ENCODE data around the gene CNPY1. TPM values are rescaled to one million over a fixed set of nuclear protein-coding genes. Genes with fewer than 3 reads are reported as not detected.
"Not testable (repeated sequence)": the region's sequence is repeated elsewhere in the genome, so short reads cannot be mapped to it uniquely, and the experiment has no call there.

The CNPY1 gene
- total RNA-seq, 8 experiments from 2014 or later: 0.17 to 0.46 (median 0.28) TPM; not detected in 5

- WGBS, 10 experiments: 8 to 100% (median 70%) methylated on average over 1 to 7 of the region's 7 CpGs; no CpG with 5 or more reads in 1 of the 10 experiments
- Histone ChIP-seq H3K4me3 (no peak overlapping the region), H3K4me1 (replicated peaks in 1 of 2) (no peaks in the 10 kb centered on the region), H3K27ac (no peak overlapping the region)
- in situ Hi-C loops (cut with MboI; ENCODE audit: low pct_unique_long_range_greater_than_20kb in 2 of 9, low sequenced_read_pairs in 9 of 9, unreplicated experiment in 9 of 9): no loop called here
- no peak for ATAC-seq (replicated peaks in 6 of 8)
Observed at GRCh38 chr7:155520114-155520513, 26.2 kb downstream of the CNPY1 start.

- ATAC-seq (replicated peaks in 6 of 8); in situ Hi-C loops (cut with MboI; ENCODE audit: low pct_unique_long_range_greater_than_20kb in 2 of 9, low sequenced_read_pairs in 9 of 9, unreplicated experiment in 9 of 9); H3K4me3 ChIP-seq; H3K4me1 ChIP-seq (replicated peaks in 1 of 2); H3K27ac ChIP-seq: not testable (repeated sequence)
- 14 to 100% (median 80%) methylated on average over 1 to 3 of the region's 3 CpGs for WGBS, 10 experiments
Observed at GRCh38 chr7:155519358-155519757, 27.0 kb downstream of the CNPY1 start.

GRCh38 chr7:155518633-155519032, 27.7 kb downstream of the CNPY1 start:
- no peaks in the 10 kb centered on the region for H3K4me1 ChIP-seq (replicated peaks in 1 of 2)
- WGBS, 10 experiments: 0 to 84% (median 66%) methylated on average over 1 to 6 of the region's 7 CpGs; no CpG with 5 or more reads in 2 of the 10 experiments
- in situ Hi-C loops (cut with MboI; ENCODE audit: low pct_unique_long_range_greater_than_20kb in 2 of 9, low sequenced_read_pairs in 9 of 9, unreplicated experiment in 9 of 9): no loop called here

GRCh38 chr7:155517969-155518368, 28.4 kb downstream of the CNPY1 start:
- in situ Hi-C loops (cut with MboI; ENCODE audit: low pct_unique_long_range_greater_than_20kb in 2 of 9, low sequenced_read_pairs in 9 of 9, unreplicated experiment in 9 of 9): no loop called here
- no peak for ATAC-seq (replicated peaks in 6 of 8)

More at GRCh38 chr7:155518633-155519032, 27.7 kb downstream of the CNPY1 start:
- Histone ChIP-seq H3K27ac (no peak overlapping the region), H3K4me3 (no peak overlapping the region)
- no peak for ATAC-seq (replicated peaks in 6 of 8)

GRCh38 chr7:155517452-155517851, 28.9 kb downstream of the CNPY1 start:
- in situ Hi-C loops (cut with MboI; ENCODE audit: low pct_unique_long_range_greater_than_20kb in 2 of 9, low sequenced_read_pairs in 9 of 9, unreplicated experiment in 9 of 9): no loop called here
- 5 to 100% (median 53%) methylated on average over 1 to 8 of the region's 9 CpGs; no CpG with 5 or more reads in 4 of the 10 experiments for WGBS, 10 experiments
- Histone ChIP-seq H3K4me1 (replicated peaks in 1 of 2) (no peaks in the 10 kb centered on the region), H3K4me3 (no peak overlapping the region), H3K27ac (no peak overlapping the region)
- no peak for ATAC-seq (replicated peaks in 6 of 8)

More at GRCh38 chr7:155517969-155518368, 28.4 kb downstream of the CNPY1 start:
- 19 to 100% (median 75%) methylated on average over 1 to 3 of the region's 5 CpGs; no CpG with 5 or more reads in 5 of the 10 experiments for WGBS, 10 experiments
- no peaks in the 10 kb centered on the region for H3K4me1 ChIP-seq (replicated peaks in 1 of 2)
- H3K27ac ChIP-seq: no peak overlapping the region
- no peak overlapping the region for H3K4me3 ChIP-seq

GRCh38 chr7:155516466-155516865, 29.9 kb downstream of the CNPY1 start:
- Histone ChIP-seq H3K4me3 (no peak overlapping the region), H3K27ac (no peak overlapping the region), H3K4me1 (replicated peaks in 1 of 2) (no peaks in the 10 kb centered on the region)
- 58 to 83% (median 73%) methylated on average over 2 to 7 of the region's 12 CpGs; no CpG with 5 or more reads in 7 of the 10 experiments for WGBS, 10 experiments
- in situ Hi-C loops (cut with MboI; ENCODE audit: low pct_unique_long_range_greater_than_20kb in 2 of 9, low sequenced_read_pairs in 9 of 9, unreplicated experiment in 9 of 9): no loop called here
- ATAC-seq (replicated peaks in 6 of 8): no peak

- in situ Hi-C loops (cut with MboI; ENCODE audit: low pct_unique_long_range_greater_than_20kb in 2 of 9, low sequenced_read_pairs in 9 of 9, unreplicated experiment in 9 of 9): no loop called here
- WGBS, 10 experiments: 59 to 80% methylated on average over 1 to 3 of the region's 11 CpGs; no CpG with 5 or more reads in 8 of the 10 experiments
- ATAC-seq (replicated peaks in 6 of 8): no peak
- Histone ChIP-seq H3K4me3 (no peak overlapping the region), H3K4me1 (replicated peaks in 1 of 2) (no peaks in the 10 kb centered on the region), H3K27ac (no peak overlapping the region)
Observed at GRCh38 chr7:155515318-155515717, 31.0 kb downstream of the CNPY1 start.

GRCh38 chr7:155514296-155514695, 32.1 kb downstream of the CNPY1 start:
- WGBS, 10 experiments: 47 to 100% (median 76%) methylated on average over 1 to 6 of the region's 8 CpGs; no CpG with 5 or more reads in 1 of the 10 experiments
- no peak overlapping the region for H3K27ac ChIP-seq
- in situ Hi-C loops (cut with MboI; ENCODE audit: low pct_unique_long_range_greater_than_20kb in 2 of 9, low sequenced_read_pairs in 9 of 9, unreplicated experiment in 9 of 9): no loop called here
- H3K4me1 ChIP-seq (replicated peaks in 1 of 2): peaks cover 0 to 5% of the 10 kb centered on the region in 2 donors
- H3K4me3 ChIP-seq: no peak overlapping the region
- ATAC-seq (replicated peaks in 6 of 8): no peak

GRCh38 chr7:155513543-155514285, 32.6 kb downstream of the CNPY1 start:
- Histone ChIP-seq H3K4me1 (replicated peaks in 1 of 2) (peaks cover 0 to 5% of the 10 kb centered on the region in 2 donors), H3K27ac (no peak overlapping the region), H3K4me3 (no peak overlapping the region)
- in situ Hi-C loops (cut with MboI; ENCODE audit: low pct_unique_long_range_greater_than_20kb in 2 of 9, low sequenced_read_pairs in 9 of 9, unreplicated experiment in 9 of 9): no loop called here
- 27 to 74% (median 63%) methylated on average over 3 to 13 of the region's 13 CpGs for WGBS, 10 experiments
- no peak for ATAC-seq (replicated peaks in 6 of 8)

GRCh38 chr7:155512246-155512887, 34.0 kb downstream of the CNPY1 start:
- no peak for ATAC-seq (replicated peaks in 6 of 8)
- 4 to 50% (median 17%) methylated on average over 2 to 4 of the region's 4 CpGs; no CpG with 5 or more reads in 1 of the 10 experiments for WGBS, 10 experiments
- H3K4me3 ChIP-seq: no peak overlapping the region
- in situ Hi-C loops (cut with MboI; ENCODE audit: low pct_unique_long_range_greater_than_20kb in 2 of 9, low sequenced_read_pairs in 9 of 9, unreplicated experiment in 9 of 9): no loop called here
- peaks cover 0 to 5% of the 10 kb centered on the region in 2 donors for H3K4me1 ChIP-seq (replicated peaks in 1 of 2)
- no peak overlapping the region for H3K27ac ChIP-seq

GRCh38 chr7:155511702-155511996, 34.7 kb downstream of the CNPY1 start:
- Histone ChIP-seq H3K4me3 (no peak overlapping the region), H3K4me1 (replicated peaks in 1 of 2) (peaks cover 0 to 5% of the 10 kb centered on the region in 2 donors), H3K27ac (no peak overlapping the region)
- in situ Hi-C loops (cut with MboI; ENCODE audit: low pct_unique_long_range_greater_than_20kb in 2 of 9, low sequenced_read_pairs in 9 of 9, unreplicated experiment in 9 of 9): no loop called here
- ATAC-seq (replicated peaks in 6 of 8): no peak
- WGBS, 10 experiments: 0 to 40% (median 23%) methylated on average over 1 to 5 of the region's 5 CpGs

- WGBS, 10 experiments: 0 to 33% (median 5%) methylated on average over 2 to 6 of the region's 6 CpGs
- Histone ChIP-seq H3K4me1 (replicated peaks in 1 of 2) (peaks cover 0 to 5% of the 10 kb centered on the region in 2 donors), H3K4me3 (no peak overlapping the region)
Observed at GRCh38 chr7:155510975-155511701, 35.2 kb downstream of the CNPY1 start.

More at GRCh38 chr7:155510975-155511701, 35.2 kb downstream of the CNPY1 start:
- in situ Hi-C loops (cut with MboI; ENCODE audit: low pct_unique_long_range_greater_than_20kb in 2 of 9, low sequenced_read_pairs in 9 of 9, unreplicated experiment in 9 of 9): no loop called here
- no peak overlapping the region for H3K27ac ChIP-seq
- no peak for ATAC-seq (replicated peaks in 6 of 8)

Measured in motor neuron (in vitro differentiated cells).